ENCODE measurements around the gene ROBO3. TPM values are rescaled to one million over a fixed set of nuclear protein-coding genes. Genes with fewer than 3 reads are reported as not detected.

ROBO3 gene, protein sequence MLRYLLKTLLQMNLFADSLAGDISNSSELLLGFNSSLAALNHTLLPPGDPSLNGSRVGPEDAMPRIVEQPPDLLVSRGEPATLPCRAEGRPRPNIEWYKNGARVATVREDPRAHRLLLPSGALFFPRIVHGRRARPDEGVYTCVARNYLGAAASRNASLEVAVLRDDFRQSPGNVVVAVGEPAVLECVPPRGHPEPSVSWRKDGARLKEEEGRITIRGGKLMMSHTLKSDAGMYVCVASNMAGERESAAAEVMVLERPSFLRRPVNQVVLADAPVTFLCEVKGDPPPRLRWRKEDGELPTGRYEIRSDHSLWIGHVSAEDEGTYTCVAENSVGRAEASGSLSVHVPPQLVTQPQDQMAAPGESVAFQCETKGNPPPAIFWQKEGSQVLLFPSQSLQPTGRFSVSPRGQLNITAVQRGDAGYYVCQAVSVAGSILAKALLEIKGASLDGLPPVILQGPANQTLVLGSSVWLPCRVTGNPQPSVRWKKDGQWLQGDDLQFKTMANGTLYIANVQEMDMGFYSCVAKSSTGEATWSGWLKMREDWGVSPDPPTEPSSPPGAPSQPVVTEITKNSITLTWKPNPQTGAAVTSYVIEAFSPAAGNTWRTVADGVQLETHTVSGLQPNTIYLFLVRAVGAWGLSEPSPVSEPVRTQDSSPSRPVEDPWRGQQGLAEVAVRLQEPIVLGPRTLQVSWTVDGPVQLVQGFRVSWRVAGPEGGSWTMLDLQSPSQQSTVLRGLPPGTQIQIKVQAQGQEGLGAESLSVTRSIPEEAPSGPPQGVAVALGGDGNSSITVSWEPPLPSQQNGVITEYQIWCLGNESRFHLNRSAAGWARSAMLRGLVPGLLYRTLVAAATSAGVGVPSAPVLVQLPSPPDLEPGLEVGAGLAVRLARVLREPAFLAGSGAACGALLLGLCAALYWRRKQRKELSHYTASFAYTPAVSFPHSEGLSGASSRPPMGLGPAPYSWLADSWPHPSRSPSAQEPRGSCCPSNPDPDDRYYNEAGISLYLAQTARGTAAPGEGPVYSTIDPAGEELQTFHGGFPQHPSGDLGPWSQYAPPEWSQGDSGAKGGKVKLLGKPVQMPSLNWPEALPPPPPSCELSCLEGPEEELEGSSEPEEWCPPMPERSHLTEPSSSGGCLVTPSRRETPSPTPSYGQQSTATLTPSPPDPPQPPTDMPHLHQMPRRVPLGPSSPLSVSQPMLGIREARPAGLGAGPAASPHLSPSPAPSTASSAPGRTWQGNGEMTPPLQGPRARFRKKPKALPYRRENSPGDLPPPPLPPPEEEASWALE (N-terminal part only)
- total RNA-seq (10 to 100 TPM; 49.4 to 55.0 TPM), polyA plus RNA-seq (1 to 10 TPM; 5.8 to 7.0 (median 6.9) TPM), total RNA-seq (13.4 to 34.2 (median 19.5) reads per million in 6 experiments)

DNA sequence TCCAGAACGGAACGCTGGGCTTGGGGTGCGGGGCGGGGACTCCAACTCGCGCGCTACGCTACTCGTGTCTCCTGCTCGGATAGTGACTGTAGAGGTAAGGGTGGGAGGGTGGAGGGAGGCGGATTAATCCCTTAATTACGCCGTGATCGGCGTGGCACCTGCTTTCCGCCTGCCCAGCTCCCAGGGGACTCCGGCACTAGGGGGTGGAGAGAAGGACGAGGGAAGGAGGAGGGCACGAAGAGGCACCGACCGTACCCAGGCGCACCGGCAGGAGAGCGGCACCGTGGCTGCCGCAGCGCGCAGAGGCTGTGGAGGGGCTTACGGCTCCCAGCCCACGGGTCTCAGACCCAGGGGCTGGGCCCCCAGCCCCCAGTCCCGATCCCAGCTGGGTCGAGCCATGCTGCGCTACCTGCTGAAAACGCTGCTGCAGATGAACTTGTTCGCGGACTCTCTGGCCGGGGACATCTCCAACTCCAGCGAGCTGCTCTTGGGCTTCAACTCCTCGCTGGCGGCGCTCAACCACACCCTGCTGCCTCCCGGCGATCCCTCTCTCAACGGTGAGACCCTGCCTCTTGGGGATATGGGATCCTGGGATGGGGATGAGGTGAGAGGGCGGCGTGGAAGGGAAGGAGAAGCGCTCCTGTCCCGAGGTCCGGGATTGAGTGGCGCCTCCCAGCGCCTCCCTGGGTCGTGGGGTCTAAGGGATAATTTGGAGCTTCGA, at the start of gene ROBO3:
ROBO3 (plus strand) TSS at position 252 of the 721 bp plus-strand sequence; CDS start at position 398, 146 bp downstream.
- Mint-ChIP-seq H3K27ac (no peak within 1 kb of the TSS), H3K36me3 (peaks cover 0 to 2% (median 0%) of the 10 kb centered on the region in 3 donors), H3K4me3 (peak within 1 kb of the TSS; percentile 2 to 70 (median 47)), H3K9me3 (no peaks in the 10 kb centered on the region), H3K4me1 (peaks cover 31 to 69% (median 52%) of the 10 kb centered on the region in 4 donors), H3K27me3 (peaks cover 57 to 94% (median 81%) of the 10 kb centered on the region in 5 donors)
- DNase-seq (no peak), ATAC-seq (no peak)
- POLR2A ChIA-PET = interaction anchor here (2.8 kb wide), 1 partner anchor 11 kb away, joined by 18 read pairs; no protein-coding TSS in a partner anchor

DNA sequence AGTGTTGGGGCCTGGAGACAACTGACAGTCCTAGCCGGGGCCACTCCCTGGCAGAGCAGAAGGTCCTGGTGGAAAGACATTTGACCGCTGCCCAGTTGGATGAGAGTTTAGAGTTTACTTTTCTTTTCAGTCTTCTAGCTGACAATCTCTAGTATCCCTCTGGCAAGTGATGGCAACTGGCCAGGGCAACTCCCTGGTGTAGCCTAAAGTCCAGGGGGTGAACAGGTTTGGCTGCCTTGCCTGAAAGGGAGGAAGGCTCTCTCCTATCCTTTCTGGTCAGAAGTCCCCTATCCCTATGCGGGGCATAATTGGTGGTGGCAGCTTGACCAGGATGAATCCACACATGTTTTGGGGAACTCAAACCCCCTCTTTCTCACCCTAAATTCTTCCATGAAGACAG, 48.2 kb upstream of the ROBO3 start:
- no peaks in the 10 kb centered on the region for H3K9me3 Mint-ChIP-seq
- H3K27ac Mint-ChIP-seq = no peak overlapping the region
- no peaks in the 10 kb centered on the region for H3K36me3 Mint-ChIP-seq
- peaks cover 24 to 77% (median 56%) of the 10 kb centered on the region in 5 donors for H3K27me3 Mint-ChIP-seq
- POLR2A ChIA-PET = no interaction called here
- H3K4me1 Mint-ChIP-seq = peaks cover 0 to 2% (median 0%) of the 10 kb centered on the region in 4 donors
- no peak for DNase-seq
- no peak overlapping the region for H3K4me3 Mint-ChIP-seq
- ATAC-seq = no peak

DNA sequence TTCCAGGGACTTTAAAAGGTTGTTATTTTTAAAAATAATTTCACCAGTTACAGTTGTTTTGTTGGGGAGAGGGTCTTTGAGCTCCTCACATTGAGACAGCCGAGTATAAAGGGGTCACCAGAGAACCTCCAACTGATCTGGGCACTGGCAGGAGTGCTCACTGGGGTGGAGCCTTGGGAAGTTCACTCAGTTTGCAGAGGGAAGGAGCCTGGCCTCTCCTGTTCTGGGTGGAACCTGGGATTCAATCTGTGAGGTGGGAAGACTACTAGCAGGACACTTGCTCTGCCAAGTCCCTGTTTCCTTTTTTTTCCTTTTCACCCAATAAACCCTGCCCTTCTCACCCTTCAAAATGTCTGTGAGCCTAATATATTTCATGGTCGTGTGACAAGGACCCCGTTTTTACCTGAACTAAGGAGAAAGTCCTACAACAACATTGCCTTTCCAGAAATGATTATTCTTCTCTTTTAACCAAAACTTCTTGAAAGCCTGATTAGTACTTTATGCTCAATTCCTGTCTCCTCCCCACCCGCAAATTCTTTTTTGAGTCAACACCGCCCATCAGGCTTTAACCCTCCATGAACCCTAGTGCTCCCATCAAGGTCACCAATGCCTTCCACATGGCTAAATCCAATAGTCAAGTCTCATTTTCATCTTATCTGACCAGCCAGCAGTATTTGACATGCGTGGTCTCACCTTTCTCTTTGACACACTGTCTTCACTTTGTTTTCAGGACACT, 43.1 kb upstream of the ROBO3 start:
- Mint-ChIP-seq H3K4me1 (peaks cover 0 to 2% (median 0%) of the 10 kb centered on the region in 4 donors), H3K36me3 (no peaks in the 10 kb centered on the region), H3K9me3 (no peaks in the 10 kb centered on the region), H3K27me3 (peaks cover 18 to 58% (median 48%) of the 10 kb centered on the region in 5 donors), H3K27ac (no peak overlapping the region), H3K4me3 (no peak overlapping the region)
- ATAC-seq (no peak), DNase-seq (no peak)
- POLR2A ChIA-PET = no interaction called here

DNA sequence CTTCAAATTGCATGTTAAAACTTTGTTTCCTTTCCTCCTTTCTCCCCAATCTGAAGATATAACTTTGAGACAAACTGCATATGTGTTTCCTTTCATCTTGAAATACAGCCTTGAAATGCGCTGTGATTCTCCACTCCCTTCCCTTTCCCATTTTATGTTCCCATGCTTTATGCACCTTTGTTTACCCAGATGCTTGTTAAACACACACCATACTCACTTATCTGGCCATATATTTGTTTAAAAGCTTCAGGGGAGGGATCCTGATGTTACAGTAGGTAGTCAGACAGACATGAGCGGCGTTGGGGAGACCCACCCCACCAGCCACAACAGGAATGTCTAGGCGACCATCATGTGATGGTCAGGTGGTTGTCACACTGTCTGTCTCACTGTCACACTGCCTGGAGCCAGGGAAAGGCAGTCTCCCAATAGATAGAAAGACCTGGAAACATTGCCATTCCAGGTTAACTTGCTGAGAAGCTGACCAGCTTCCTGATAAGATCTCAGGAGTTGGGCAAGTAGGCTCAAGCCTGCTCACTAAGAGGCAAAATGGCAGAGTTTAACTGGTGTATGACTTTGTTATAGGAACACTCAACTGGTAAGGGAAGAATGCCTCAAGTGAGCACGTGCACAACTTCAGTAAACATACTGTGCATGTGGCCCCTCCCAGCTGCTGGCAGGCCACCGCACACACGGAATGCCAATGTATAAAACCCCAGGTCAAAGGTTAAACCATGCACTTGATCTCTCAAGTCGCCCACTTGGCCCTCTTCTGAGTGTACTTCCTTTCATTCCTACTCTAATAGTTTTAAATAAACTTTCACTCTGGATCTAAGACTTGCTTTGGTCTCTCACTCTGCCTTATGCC, 41.5 kb upstream of the ROBO3 start:
- Mint-ChIP-seq H3K27ac (no peak overlapping the region), H3K27me3 (peaks cover 17 to 48% (median 40%) of the 10 kb centered on the region in 5 donors), H3K9me3 (no peaks in the 10 kb centered on the region), H3K4me1 (no peaks in the 10 kb centered on the region), H3K36me3 (no peaks in the 10 kb centered on the region), H3K4me3 (no peak overlapping the region)
- POLR2A ChIA-PET = no interaction called here
- DNase-seq (no peak), ATAC-seq (no peak)

DNA sequence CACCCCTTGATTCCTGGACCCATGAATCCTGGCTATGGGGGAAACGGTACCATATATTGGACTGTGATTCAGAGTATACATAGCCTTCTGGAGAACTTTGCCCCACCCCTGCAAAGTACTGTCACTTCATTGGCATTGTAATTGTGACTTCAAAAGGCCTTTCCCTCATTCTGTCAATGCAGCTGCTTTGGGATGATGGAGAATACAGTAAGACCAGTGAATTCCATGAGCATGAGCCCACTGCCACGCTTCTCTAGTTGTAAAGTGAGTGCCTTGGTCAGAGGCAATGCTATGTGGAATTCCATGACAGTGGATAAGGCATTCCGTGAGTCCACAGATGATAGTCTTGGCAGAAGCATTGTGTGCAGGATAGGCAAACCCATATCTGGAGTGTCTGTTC, 39.4 kb upstream of the ROBO3 start:
- ATAC-seq (no peak), DNase-seq (no peak)
- H3K9me3 Mint-ChIP-seq = no peaks in the 10 kb centered on the region
- H3K27ac Mint-ChIP-seq = no peak overlapping the region
- POLR2A ChIA-PET = no interaction called here
- no peak overlapping the region for H3K4me3 Mint-ChIP-seq
- H3K27me3 Mint-ChIP-seq = peaks cover 16 to 34% (median 29%) of the 10 kb centered on the region in 5 donors
- H3K36me3 Mint-ChIP-seq = no peaks in the 10 kb centered on the region
- H3K4me1 Mint-ChIP-seq = no peaks in the 10 kb centered on the region

DNA sequence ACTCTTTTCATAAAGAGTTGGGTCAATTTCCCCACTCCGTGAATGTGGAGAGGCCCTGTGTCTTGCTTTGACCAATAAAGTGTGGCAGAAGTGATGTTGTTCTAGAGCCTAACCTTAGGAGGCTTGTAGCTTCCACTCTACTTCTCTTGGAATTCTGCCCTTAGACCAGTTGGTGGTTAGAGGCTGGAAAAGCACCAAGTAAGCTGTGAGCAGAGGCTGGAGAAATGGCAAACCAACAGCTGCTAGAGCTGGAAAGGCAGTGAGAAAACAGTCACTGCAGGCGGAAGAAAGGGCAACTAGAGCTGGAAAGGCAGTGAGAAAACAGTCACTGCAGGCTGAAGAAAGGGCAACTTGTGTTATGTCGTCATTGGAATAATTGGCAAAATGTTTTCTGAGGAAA, 35.2 kb upstream of the ROBO3 start:
- ATAC-seq (no peak), DNase-seq (no peak)
- Mint-ChIP-seq H3K4me3 (no peak overlapping the region), H3K36me3 (no peaks in the 10 kb centered on the region), H3K4me1 (no peaks in the 10 kb centered on the region), H3K27ac (no peak overlapping the region), H3K9me3 (no peaks in the 10 kb centered on the region), H3K27me3 (peaks cover 6 to 32% (median 21%) of the 10 kb centered on the region in 5 donors)
- POLR2A ChIA-PET = no interaction called here

DNA sequence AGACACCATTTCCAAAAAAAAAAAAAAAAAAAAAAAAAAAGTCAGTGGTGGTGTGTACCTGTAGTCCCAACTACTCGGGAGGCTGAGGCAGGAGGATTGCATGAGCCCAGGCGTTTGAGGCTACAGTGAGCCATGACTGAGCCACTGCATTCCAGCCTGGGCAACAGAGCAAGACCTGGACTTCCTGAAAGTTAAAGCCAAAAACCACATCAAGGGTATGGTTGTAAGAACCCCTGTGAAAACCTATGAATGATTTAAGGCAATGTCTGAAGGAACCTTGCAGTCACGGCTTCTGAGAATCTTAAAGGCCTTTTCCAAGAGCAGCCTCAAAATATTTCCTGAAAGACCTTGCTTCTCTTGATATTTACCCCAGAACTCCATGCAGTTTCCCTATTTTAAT, 34.5 kb upstream of the ROBO3 start:
- H3K9me3 Mint-ChIP-seq = no peaks in the 10 kb centered on the region
- no peak overlapping the region for H3K27ac Mint-ChIP-seq
- peaks cover 9 to 32% (median 24%) of the 10 kb centered on the region in 5 donors for H3K27me3 Mint-ChIP-seq
- POLR2A ChIA-PET = no interaction called here
- no peaks in the 10 kb centered on the region for H3K36me3 Mint-ChIP-seq
- ATAC-seq (no peak), DNase-seq (no peak)
- H3K4me1 Mint-ChIP-seq = no peaks in the 10 kb centered on the region
- no peak overlapping the region for H3K4me3 Mint-ChIP-seq

DNA sequence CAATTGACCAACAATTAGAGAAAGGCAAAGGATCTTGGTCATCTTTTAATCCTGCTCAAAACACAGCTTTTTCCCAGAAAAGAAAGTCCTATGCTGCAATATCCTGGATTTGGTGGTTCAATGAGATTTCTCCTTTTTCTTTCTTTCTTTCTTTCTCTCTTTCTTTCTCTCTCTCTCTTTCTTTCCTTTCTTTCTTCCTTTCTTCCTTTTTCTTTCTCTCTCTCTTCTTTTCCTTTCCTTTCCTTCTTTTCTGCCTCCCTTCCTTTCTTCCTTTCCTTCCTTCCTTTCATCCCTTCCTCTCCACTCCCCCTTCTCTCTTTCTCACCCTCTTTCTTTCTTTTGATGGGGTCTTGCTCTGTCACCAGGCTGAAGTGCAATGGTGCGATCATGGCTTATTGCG, 33.3 kb upstream of the ROBO3 start:
- no peak for ATAC-seq
- Mint-ChIP-seq H3K9me3 (no peaks in the 10 kb centered on the region), H3K27ac (no peak overlapping the region), H3K4me1 (peaks cover 5 to 10% (median 5%) of the 10 kb centered on the region in 4 donors), H3K36me3 (no peaks in the 10 kb centered on the region), H3K4me3 (no peak overlapping the region), H3K27me3 (peaks cover 12 to 25% (median 21%) of the 10 kb centered on the region in 5 donors)
- no peak for DNase-seq
- POLR2A ChIA-PET = no interaction called here

DNA sequence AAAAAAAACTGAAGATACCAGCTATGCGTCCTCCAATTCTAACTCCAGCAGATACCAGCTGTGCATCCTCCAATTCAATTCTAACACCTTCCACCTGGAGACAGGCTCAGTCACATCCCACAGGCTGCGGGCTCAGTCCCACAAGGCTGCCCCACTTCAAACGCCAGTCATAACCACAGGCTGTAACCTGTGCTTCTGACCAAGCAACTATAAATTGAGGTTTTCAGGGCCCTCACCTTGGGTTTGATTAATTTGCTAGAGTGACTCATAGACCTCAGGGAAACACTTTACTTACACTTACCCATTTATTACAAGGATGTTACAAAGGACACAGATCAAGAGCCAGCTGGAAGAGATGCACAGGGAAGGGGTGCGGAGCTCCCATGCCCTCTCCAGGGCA, 32.7 kb upstream of the ROBO3 start:
- no peaks in the 10 kb centered on the region for H3K36me3 Mint-ChIP-seq
- H3K27me3 Mint-ChIP-seq = peaks cover 12 to 26% (median 15%) of the 10 kb centered on the region in 5 donors

DNA sequence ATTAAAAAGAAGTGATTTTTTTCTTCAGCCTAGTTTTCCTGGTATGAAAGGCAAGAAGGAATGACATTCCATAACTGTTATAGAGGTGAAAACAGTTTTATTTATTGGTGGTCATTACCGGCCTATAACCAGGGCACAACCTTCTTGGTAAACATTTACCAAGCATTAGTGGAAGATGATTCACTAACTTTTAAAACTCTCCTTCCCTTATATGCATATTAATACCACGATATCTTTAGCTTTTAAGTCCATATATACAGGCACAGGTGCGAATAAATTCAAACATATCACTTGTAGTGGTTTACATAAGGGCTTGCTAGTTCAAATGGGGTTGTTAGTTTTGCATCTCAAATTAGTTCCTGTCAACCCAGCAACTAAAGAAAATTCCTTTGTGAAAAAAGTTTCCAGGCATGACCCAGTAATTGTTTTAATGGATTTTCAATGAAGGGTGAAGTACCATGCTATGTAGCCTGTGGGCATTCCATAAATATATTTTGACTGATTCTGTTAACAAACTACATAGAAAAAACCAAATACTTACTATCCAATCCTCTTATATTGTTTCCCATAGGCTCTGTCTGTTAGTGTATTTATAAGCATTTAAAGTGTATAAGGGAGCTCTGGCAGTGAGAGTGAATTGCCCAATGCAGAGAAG, 30.6 kb upstream of the ROBO3 start:
- H3K27ac Mint-ChIP-seq = no peak overlapping the region
- no peaks in the 10 kb centered on the region for H3K9me3 Mint-ChIP-seq
- H3K36me3 Mint-ChIP-seq = no peaks in the 10 kb centered on the region
- ATAC-seq (no peak), DNase-seq (no peak)
- H3K4me1 Mint-ChIP-seq = peaks cover 9 to 14% (median 11%) of the 10 kb centered on the region in 4 donors
- peaks cover 18 to 39% (median 30%) of the 10 kb centered on the region in 5 donors for H3K27me3 Mint-ChIP-seq
- POLR2A ChIA-PET = no interaction called here
- H3K4me3 Mint-ChIP-seq = no peak overlapping the region

More for the DNA sequence above, 32.7 kb upstream of the ROBO3 start:
- Mint-ChIP-seq H3K9me3 (no peaks in the 10 kb centered on the region), H3K4me3 (no peak overlapping the region), H3K27ac (no peak overlapping the region), H3K4me1 (peaks cover 5 to 14% (median 11%) of the 10 kb centered on the region in 4 donors)
- POLR2A ChIA-PET = interaction anchor here (1.2 kb wide), 1 partner anchor 164 kb away, joined by 3 read pairs; no protein-coding TSS in a partner anchor
- DNase-seq (no peak), ATAC-seq (no peak)
